ENCODE results near the gene ERICH4.

GRCh38 chr19:41411100-41411967 lies 31.6 kb upstream of the ERICH4 start:
- TF ChIP-seq CTCF (IDR thresholded peaks at IDR 0.05 in 2 of 3, conservative IDR thresholded peaks at IDR 0.05 in 1 of 3; ENCODE audit: insufficient read depth in 2 of 3, low read depth in 1 of 3, low read length in 3 of 3) = no peak
- no peak for TF ChIP-seq OTX1 (CRISPR knock-in tag; IDR thresholded peaks at IDR 0.05)
- TF ChIP-seq SMAD3 (CRISPR knock-in tag; conservative IDR thresholded peaks at IDR 0.05) = no peak
- TF ChIP-seq ZNF609 (CRISPR knock-in tag; IDR thresholded peaks at IDR 0.05; ENCODE audit: borderline replicate concordance) = no peak
- TF ChIP-seq ZBTB8A (IDR thresholded peaks at IDR 0.05; ENCODE audit: partially characterized antibody) = no peak
- TF ChIP-seq JUNB (CRISPR knock-in tag; conservative IDR thresholded peaks at IDR 0.05) = no peak
